ENCODE measurements around the gene RGS9. TPM values are rescaled to one million over a fixed set of nuclear protein-coding genes. Genes with fewer than 3 reads are reported as not detected.

Gene RGS9
- total RNA-seq, 2 donors from 2014 or later: 4.3 to 4.4 TPM

GRCh38 chr17:65191811-65192740, 54.9 kb downstream of the RGS9 start:
- Histone ChIP-seq H3K27ac (no peak overlapping the region), H3K27me3 (no peaks in the 10 kb centered on the region), H3K36me3 (replicated peaks in 1 of 2; ENCODE audit: insufficient read depth in 1 of 2, low read depth in 2 of 2) (no peaks in the 10 kb centered on the region), H3K9me3 (no peaks in the 10 kb centered on the region), H3K4me1 (no peaks in the 10 kb centered on the region), H3K4me3 (no peak overlapping the region)
- DNase-seq: no peak
- TF ChIP-seq POLR2A (IDR thresholded peaks at IDR 0.05) (no peak), CTCF (IDR thresholded peaks at IDR 0.05) (no peak)
- intact Hi-C loops (cut with DNase I): no loop called here
- ATAC-seq: no peak
- 70 to 74% methylated on average over 8 of the region's 8 CpGs for WGBS, 2 donors

DNA sequence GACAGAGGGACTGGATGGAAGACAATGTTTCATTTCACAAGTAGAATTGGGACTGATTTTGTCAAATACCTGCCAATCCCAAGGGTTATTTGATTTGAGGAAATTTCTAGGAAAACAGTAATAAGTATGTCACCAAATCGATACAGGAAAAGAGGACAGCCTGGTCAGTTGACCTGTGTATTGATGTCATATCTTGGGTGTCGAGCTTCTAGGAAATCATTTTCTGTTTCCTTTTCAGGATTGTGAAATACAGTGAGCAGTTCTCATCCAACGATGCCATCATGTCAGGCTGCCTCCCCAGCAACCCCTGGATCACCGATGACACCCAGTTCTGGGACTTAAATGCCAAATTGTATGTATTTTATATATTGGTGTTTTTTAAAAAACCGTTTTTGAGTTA, 56.1 kb downstream of the RGS9 start:
- intact Hi-C loops (cut with DNase I): no loop called here
- Histone ChIP-seq H3K4me1 (no peaks in the 10 kb centered on the region), H3K4me3 (no peak overlapping the region), H3K27me3 (no peaks in the 10 kb centered on the region), H3K36me3 (replicated peaks in 1 of 2; ENCODE audit: insufficient read depth in 1 of 2, low read depth in 2 of 2) (no peaks in the 10 kb centered on the region), H3K9me3 (no peaks in the 10 kb centered on the region), H3K27ac (no peak overlapping the region)
- ATAC-seq (no peak), DNase-seq (no peak)
- 57 to 69% methylated on average over 5 of the region's 5 CpGs for WGBS, 2 donors
- TF ChIP-seq CTCF (IDR thresholded peaks at IDR 0.05): no peak
- no peak for TF ChIP-seq POLR2A (IDR thresholded peaks at IDR 0.05)

DNA sequence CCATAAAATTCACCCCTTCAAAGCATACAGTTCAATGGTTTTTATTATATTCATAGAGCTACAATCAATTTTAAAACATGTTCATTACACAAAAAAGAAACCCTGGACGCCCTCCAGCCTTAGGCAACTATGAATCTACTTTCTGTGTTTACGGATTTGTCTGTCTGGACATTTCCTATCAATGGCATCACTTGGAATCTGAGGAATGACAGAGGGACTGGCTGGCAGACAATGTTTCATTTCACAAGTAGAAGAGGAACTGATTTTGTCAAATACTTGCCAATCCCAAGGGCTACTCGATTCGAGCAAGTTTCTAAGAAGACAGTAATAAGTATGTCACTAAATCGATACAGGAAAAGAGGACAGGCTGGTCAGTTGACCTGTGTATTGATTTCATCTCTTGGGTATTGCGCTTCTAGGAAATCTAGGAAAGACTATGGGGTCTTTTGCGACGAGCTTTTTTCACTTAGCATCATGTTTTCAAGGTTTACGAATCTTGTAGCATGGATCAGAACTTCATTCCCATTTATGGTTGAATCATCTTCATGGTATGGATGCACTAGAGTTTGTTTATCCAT, 56.6 kb downstream of the RGS9 start:
- TF ChIP-seq POLR2A (IDR thresholded peaks at IDR 0.05): no peak
- no peak for TF ChIP-seq CTCF (IDR thresholded peaks at IDR 0.05)
- H3K27me3 ChIP-seq: no peaks in the 10 kb centered on the region
- DNase-seq (no peak), ATAC-seq (no peak)
- H3K36me3 ChIP-seq (replicated peaks in 1 of 2; ENCODE audit: insufficient read depth in 1 of 2, low read depth in 2 of 2): no peaks in the 10 kb centered on the region
- H3K9me3 ChIP-seq: no peaks in the 10 kb centered on the region
- H3K4me1 ChIP-seq: no peaks in the 10 kb centered on the region
- H3K27ac ChIP-seq: no peak overlapping the region
- 66 to 82% methylated on average over 9 of the region's 9 CpGs for WGBS, 2 donors
- intact Hi-C loops (cut with DNase I): no loop called here
- no peak overlapping the region for H3K4me3 ChIP-seq

DNA sequence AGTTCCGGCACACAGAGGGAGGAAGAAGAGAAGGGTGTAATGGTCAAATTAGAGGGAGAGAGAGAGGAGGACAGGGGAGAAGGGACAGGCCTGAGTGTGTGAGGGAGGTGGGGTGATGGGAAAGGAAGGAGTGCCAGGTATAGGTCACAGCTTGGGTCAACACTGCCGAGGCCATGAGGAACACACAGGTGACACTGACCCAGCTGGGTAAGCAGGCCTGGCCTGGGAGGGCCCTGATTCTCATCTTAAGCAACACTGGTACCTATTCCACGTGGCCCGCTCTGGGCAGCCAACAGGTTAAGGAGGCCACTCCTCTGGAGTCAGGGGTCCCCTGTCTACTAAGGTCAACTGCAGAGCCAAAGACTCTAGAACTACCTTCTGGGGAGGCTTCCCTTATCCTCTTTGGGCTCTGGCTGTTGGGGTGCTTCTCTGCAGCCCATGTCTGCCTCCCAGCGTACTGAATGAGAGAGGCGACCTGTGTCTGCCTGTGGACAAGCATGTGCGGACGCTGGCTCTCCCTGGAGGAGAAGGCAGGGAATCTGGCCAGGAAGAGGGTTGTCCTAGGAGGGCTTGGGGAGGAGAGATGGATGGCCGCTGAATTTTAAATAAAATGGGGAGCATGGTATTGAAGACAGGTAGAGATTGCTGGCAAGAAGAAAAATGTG, 57.6 kb downstream of the RGS9 start:
- H3K4me1 ChIP-seq: no peaks in the 10 kb centered on the region
- no peaks in the 10 kb centered on the region for H3K27me3 ChIP-seq
- ATAC-seq: no peak
- intact Hi-C loops (cut with DNase I): loop anchor here (5.0 kb wide), 1 partner anchor 343 kb away; no protein-coding TSS in a partner anchor
- 69 to 87% methylated on average over 7 to 9 of the region's 9 CpGs for WGBS, 2 donors
- no peaks in the 10 kb centered on the region for H3K36me3 ChIP-seq (replicated peaks in 1 of 2; ENCODE audit: insufficient read depth in 1 of 2, low read depth in 2 of 2)
- H3K4me3 ChIP-seq: no peak overlapping the region
- TF ChIP-seq POLR2A (IDR thresholded peaks at IDR 0.05) (no peak), CTCF (IDR thresholded peaks at IDR 0.05) (no peak)
- no peak for DNase-seq
- no peaks in the 10 kb centered on the region for H3K9me3 ChIP-seq
- no peak overlapping the region for H3K27ac ChIP-seq

Data from body of pancreas (tissue), 4 donors.